ENCODE measurements around the gene ISLR.
"Not testable (repeated sequence)": the region's sequence is repeated elsewhere in the genome, so short reads cannot be mapped to it uniquely, and the experiment has no call there.

- TF ChIP-seq POLR2A (IDR thresholded peaks at IDR 0.05; ENCODE audit: low read length); GATA1 (IDR thresholded peaks at IDR 0.05; ENCODE audit: low read depth, low read length): not testable (repeated sequence)
These were observed 11.3 kb upstream of the ISLR start for GRCh38 chr15:74162195-74162536.
